ENCODE results near the gene EPHA2.

GRCh38 chr1:16080422-16081150, 75.3 kb downstream of the EPHA2 start:
- TF ChIP-seq, protein P1, sequence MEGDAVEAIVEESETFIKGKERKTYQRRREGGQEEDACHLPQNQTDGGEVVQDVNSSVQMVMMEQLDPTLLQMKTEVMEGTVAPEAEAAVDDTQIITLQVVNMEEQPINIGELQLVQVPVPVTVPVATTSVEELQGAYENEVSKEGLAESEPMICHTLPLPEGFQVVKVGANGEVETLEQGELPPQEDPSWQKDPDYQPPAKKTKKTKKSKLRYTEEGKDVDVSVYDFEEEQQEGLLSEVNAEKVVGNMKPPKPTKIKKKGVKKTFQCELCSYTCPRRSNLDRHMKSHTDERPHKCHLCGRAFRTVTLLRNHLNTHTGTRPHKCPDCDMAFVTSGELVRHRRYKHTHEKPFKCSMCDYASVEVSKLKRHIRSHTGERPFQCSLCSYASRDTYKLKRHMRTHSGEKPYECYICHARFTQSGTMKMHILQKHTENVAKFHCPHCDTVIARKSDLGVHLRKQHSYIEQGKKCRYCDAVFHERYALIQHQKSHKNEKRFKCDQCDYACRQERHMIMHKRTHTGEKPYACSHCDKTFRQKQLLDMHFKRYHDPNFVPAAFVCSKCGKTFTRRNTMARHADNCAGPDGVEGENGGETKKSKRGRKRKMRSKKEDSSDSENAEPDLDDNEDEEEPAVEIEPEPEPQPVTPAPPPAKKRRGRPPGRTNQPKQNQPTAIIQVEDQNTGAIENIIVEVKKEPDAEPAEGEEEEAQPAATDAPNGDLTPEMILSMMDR (IDR thresholded peaks at IDR 0.05): no peak
- TF ChIP-seq POLR2A (IDR thresholded peaks at IDR 0.05): no peak

Data from adrenal gland (tissue), 5 donors.